ENCODE data around the gene ZNF521.

GRCh38 chr18:25329783-25330182 lies 22.2 kb downstream of the ZNF521 start:
- TF ChIP-seq CTCF (IDR thresholded peaks at IDR 0.05) (no peak), POLR2AphosphoS5 (IDR thresholded peaks at IDR 0.05) (no peak), EP300 (IDR thresholded peaks at IDR 0.05) (no peak)
